H54 (cell line): ENCODE data around the gene RHBDD2.
"Not testable (repeated sequence)": the region's sequence is repeated elsewhere in the genome, so short reads cannot be mapped to it uniquely, and the experiment has no call there.

ENCODE experiments used
- DNase-seq: peaks from one replicate; pipeline ENCODE4 v3.0.0; 2011; ENCODE audit warnings: low spot score, mixed read lengths; ENCODE audit not compliant: insufficient read length
- FAIRE-seq: peaks from 3 replicates; lab custom pipeline; 2011; peaks lifted over from hg19 to GRCh38; lab: Jason Lieb, UNC
- POLR2A ChIP-seq: IDR thresholded peaks from 2 replicates; pipeline ENCODE4 v1.6.1; 2011; ENCODE audit warnings: low read depth, mild to moderate bottlenecking, low read length

Gene RHBDD2

GRCh38 chr7:75889826-75890225 lies 11.0 kb downstream of the RHBDD2 start:
- DNase-seq (no peak), FAIRE-seq (no peak)
- TF ChIP-seq POLR2A, result no peak

DNA sequence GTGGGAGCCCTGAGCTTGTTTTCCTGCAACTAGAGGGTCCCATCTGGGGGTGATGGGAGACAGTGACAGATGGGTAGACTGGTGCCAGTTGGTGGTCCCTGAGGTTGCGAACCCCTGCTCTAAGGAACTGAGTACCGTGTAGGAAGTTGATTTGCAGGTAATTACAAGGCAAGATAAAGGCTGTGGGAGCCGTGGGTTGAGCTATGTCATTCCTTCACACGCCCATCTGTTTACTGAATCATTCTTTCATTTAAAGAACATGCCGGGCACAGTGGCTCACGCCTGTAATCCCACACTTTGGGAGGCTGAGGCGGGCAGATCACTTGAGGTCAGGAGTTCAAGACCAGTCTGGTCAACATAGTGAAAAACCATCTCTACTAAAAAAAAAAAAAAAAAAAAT lies 12.4 kb downstream of the RHBDD2 start:
- not testable (repeated sequence) for FAIRE-seq, DNase-seq

GRCh38 chr7:75891815-75892411 lies 13.1 kb downstream of the RHBDD2 start:
- TF ChIP-seq POLR2A, result no peak
- FAIRE-seq, result no peak
- no peak for DNase-seq

DNA sequence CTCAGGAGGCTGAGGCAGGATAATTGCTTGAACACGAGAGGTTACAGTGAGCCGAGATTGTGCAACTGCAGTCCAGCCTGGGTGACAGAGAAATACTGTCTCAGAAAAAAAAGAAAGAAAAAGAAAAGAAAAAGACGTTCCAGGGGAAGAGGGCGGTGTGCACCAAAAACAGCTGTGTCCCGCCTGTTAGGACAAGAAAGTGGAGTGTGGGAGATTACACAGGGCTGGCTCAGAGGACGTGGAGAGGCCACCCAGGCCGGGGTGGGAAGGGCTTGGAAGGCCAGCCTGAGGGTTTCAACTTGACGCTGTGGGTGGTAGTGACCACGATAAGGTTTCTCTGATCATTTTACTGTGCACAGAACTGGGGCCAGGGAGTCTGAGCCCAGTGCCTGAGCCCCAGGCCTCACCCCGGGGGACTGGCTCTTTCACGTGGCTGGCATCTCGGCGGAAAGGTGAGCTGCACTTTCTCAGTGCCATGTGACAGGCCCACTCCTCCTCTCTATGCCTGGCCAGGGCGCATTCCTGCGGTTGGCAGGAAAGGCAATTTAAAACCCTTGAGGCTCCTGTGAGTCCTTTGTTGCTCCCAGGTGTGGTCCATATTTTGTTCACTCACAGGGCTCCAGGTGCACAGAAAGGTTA lies 13.9 kb downstream of the RHBDD2 start:
- FAIRE-seq, result no peak
- DNase-seq, result no peak

DNA sequence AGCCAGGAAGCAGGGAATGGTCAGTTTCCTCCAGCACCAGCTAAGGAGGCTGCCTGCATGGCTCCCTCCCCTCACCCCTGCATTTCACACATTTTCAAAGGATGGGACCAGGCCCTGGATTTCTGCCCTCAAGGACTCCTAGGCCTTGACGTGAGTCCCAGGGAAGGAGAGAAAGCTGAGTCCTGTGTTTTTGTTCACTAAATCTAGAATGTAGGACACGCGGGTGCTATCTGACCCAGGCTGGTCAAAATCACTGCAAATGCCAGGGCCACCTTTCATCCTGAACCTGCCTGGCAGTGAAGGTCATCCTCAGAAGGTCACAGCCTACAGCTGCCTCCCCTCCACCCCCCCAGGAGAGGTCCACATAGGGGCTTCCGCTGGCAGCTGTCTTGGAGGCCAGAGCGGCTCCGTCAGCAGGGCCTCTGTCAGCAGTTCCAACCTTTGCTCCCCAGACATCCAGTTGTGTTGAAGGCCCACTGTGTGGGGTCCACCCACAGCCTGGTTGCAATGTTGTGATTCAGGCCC lies 18.0 kb downstream of the RHBDD2 start:
- DNase-seq, result no peak
- no peak for FAIRE-seq
- no peak for TF ChIP-seq POLR2A

More for the DNA sequence above, 13.9 kb downstream of the RHBDD2 start:
- no peak for TF ChIP-seq POLR2A

DNA sequence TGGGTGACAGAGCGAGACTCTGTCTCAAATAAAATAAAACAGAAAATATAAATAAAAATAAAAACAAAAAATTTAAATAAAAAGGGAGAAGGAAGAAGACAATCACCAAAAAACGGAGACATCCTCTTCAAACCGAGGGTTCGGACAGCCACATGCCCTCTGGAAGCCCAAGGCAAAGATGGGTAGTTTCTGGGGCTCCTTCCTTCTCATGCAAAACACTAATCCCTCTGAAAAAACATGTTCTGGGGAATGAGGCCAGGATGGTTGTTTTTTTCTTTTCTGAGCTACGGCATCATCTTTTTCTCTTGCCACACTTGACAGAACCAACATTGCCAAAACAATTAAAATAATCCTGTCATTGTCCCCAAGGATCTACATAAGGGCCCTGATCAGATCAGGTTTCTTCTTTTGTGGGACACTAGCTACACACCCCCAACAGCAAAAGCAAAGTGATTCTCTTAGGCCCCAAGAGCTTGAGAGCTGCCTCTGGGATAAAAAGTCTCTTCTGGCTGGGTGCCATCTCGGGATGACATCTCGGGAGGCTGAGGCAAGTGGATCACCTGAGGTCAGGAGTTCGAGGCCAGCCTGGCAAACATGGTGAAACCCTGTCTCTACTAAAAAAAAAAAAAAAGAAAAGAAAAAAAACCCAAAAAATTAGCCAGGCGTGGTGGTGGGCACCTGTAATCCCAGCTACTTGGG lies 21.9 kb downstream of the RHBDD2 start:
- DNase-seq (no peak), FAIRE-seq (no peak)
- TF ChIP-seq POLR2A, result no peak

GRCh38 chr7:75905785-75906604 lies 27.2 kb downstream of the RHBDD2 start:
- no peak for TF ChIP-seq POLR2A
- FAIRE-seq (no peak), DNase-seq (peak; percentile 35)

DNA sequence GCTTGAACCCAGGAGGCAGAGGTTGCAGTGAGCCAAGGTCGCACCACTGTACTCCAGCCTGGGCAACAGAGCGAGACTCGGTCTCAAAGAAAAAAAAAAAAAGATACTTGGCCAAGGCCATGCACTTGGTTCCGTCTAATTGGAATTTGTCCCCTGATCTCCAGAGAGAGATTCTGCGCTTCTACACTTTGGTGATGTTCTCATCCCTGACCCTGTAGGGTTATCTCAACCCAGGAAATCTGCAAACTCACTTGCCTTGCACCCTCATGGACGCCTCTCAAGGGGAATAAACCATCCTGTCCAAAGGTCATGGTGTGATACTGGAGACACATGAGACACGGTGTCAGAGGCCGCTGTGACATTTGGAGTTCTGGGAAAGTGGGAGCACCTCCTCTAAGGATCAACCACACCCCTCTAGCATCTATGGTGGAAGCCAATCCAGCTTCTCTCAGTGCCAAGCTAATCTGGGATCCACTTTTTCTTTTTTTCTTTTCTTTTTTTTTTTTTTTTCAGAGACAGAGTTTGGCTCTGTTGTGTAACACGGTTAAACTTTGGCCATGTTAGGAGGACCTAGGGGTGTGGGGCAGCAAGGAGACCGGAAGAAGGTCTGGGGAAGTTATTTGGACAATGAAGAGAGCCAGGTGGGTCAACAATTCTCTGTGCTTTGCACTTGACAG lies 28.3 kb downstream of the RHBDD2 start:
- FAIRE-seq (no peak), DNase-seq (no peak)
- no peak for TF ChIP-seq POLR2A

- FAIRE-seq, DNase-seq: not testable (repeated sequence)
These were observed 28.8 kb downstream of the RHBDD2 start for GRCh38 chr7:75907668-75908039.

GRCh38 chr7:75909521-75910132 lies 30.8 kb downstream of the RHBDD2 start:
- TF ChIP-seq POLR2A, result no peak
- DNase-seq (no peak), FAIRE-seq (no peak)

DNA sequence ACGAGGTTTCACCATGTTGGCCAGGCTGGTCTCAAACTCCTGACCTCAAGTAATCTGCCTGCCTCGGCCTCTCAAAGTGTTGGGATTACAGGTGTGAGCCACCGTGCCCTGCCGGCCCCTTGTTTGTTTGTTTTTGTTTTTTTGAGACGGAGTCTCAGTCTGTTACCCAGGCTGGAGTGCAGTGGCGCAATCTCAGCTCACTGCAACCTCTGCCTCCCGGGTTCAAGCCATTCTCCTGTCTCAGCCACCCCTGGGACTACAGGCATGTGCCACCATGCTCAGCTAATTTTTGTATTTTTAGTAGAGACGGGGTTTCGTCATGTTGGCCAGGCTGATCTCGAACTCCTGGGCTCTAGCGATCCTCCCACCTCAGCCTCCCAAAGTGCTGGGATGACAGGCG lies 32.4 kb downstream of the RHBDD2 start:
- FAIRE-seq, result not testable (repeated sequence)

GRCh38 chr7:75913437-75913836 lies 34.6 kb downstream of the RHBDD2 start:
- no peak for FAIRE-seq
- TF ChIP-seq POLR2A, result no peak
- no peak for DNase-seq

More for the DNA sequence above, 32.4 kb downstream of the RHBDD2 start:
- DNase-seq, result not testable (repeated sequence)

DNA sequence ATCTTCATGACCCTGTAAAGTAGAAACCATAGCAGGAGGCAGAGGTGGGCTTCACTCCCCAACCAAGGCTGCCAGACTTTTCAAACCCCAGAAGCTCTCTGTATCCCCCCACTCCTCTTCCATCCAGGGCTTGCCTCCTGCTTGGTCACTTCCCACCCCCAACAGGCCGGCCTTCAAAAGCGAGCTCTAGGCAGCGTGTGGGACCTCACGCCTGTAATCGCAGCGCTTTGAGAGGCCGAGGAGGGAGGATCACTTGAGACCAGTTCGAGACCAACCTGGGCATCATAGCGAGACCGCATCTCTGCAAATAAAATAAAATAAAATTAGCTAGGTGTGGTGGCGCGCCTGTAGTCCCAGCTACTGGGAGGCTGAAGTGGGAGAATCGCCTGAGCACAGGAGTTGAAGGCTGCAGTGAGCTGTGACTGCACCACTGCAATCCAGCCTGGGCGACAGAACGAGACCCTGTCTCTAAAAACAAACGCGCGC lies 35.4 kb downstream of the RHBDD2 start:
- no peak for DNase-seq
- TF ChIP-seq POLR2A, result no peak
- no peak for FAIRE-seq
